Motor neuron (in vitro differentiated cells): Measurements from ENCODE around the gene FOXP1. TPM values are rescaled to one million over a fixed set of nuclear protein-coding genes. Genes with fewer than 3 reads are reported as not detected.
A peak's percentile ranks its signal among the peaks of the same experiment; 100 is the strongest.
"Not testable (repeated sequence)": the region's sequence is repeated elsewhere in the genome, so short reads cannot be mapped to it uniquely, and the experiment has no call there.

Experiments used
- ATAC-seq, 8 experiments: fragments of 200-7000 bp; cut with Tn5 transposase; replicated peaks in 6 of 8; 2 replicates each; pipeline ENCODE4 v1.8.0; 2021; ENCODE audit warnings: mild to moderate bottlenecking in 8 of 8, moderate library complexity in 8 of 8
- H3K27ac ChIP-seq, 2 donors: fragments of 250-450 bp; sonication (Bioruptor Pico); 2 replicates each; pipeline ENCODE4 v1.9.0; 2021; ENCODE audit warnings: antibody characterized with exemption in 2 of 2, mild to moderate bottlenecking in 2 of 2, moderate library complexity in 1 of 2
- H3K4me1 ChIP-seq, 2 donors: fragments of 250-450 bp; sonication (Bioruptor Pico); replicated peaks in 1 of 2; 2 replicates each; pipeline ENCODE4 v1.6.1; 2021; ENCODE audit warnings: antibody characterized with exemption in 2 of 2, mild to moderate bottlenecking in 2 of 2, moderate library complexity in 1 of 2
- H3K4me3 ChIP-seq, 5 donors: fragments of 250-450 bp; sonication (Bioruptor Pico); 2 replicates each; pipeline ENCODE4 v1.9.0; 2021; ENCODE audit warnings: antibody characterized with exemption in 5 of 5, mild to moderate bottlenecking in 5 of 5, moderate library complexity in 4 of 5
- WGBS, 10 experiments: fragments of 450-650 bp; shearing (Covaris generic); methylation state at CpG; one replicate each; pipeline ENCODE4 v1.0.0; 2022; 5-methylcytosine and 5-hydroxymethylcytosine counted together
- in situ Hi-C, 9 experiments: fragments of 400-800 bp; cut with MboI; loops; one replicate each; pipeline ENCODE4 v1.15.0; 2021; ENCODE audit warnings: low sequenced_read_pairs in 9 of 9, low pct_unique_long_range_greater_than_20kb in 2 of 9; ENCODE audit not compliant: unreplicated experiment in 9 of 9
- total RNA-seq, 8 experiments: library from RNA; unstranded; fragments of 300-600 nt; gene quantifications; 2 replicates each; pipeline versions ENCODE4 v1.2.3 to v1.2.4, GENCODE V29; 2022

FOXP1 gene
- total RNA-seq, 8 experiments from 2014 or later: 7.0 to 118 (median 74.5) TPM

GRCh38 chr3:70990185-70990584, 593.3 kb downstream of the FOXP1 start:
- H3K27ac ChIP-seq: no peak overlapping the region
- H3K4me3 ChIP-seq: no peak overlapping the region
- WGBS, 10 experiments: 67 to 100% (median 95%) methylated on average over 1 to 2 of the region's 2 CpGs
- peaks cover 2 to 25% of the 10 kb centered on the region in 2 donors for H3K4me1 ChIP-seq
- in situ Hi-C loops: loop anchor here in 1 of 9 experiments (25.0 kb wide), 1 partner anchor 428 kb away; no protein-coding TSS in a partner anchor
- no peak for ATAC-seq

- H3K27ac ChIP-seq: no peak overlapping the region
- ATAC-seq: peak; percentile 59 to 86 (median 72)
- H3K4me3 ChIP-seq: no peak overlapping the region
- 3 to 85% (median 42%) methylated on average over 1 to 3 of the region's 3 CpGs for WGBS, 10 experiments
- H3K4me1 ChIP-seq: peaks cover 4 to 29% of the 10 kb centered on the region in 2 donors
- in situ Hi-C loops: loop anchor here in 1 of 9 experiments (25.0 kb wide), 1 partner anchor 427 kb away; no protein-coding TSS in a partner anchor
Observed at GRCh38 chr3:70989174-70989573, 594.4 kb downstream of the FOXP1 start.

GRCh38 chr3:70988111-70988510, 595.4 kb downstream of the FOXP1 start:
- no peak overlapping the region for H3K4me3 ChIP-seq
- ATAC-seq: no peak
- 78 to 100% (median 92%) methylated on average over 1 to 4 of the region's 4 CpGs; no CpG with 5 or more reads in 3 of the 10 experiments for WGBS, 10 experiments
- no peak overlapping the region for H3K27ac ChIP-seq
- peaks cover 6 to 34% of the 10 kb centered on the region in 2 donors for H3K4me1 ChIP-seq
- in situ Hi-C loops: loop anchor here in 1 of 9 experiments (25.0 kb wide), 1 partner anchor 426 kb away; no protein-coding TSS in a partner anchor

GRCh38 chr3:70985572-70985971, 598.0 kb downstream of the FOXP1 start:
- WGBS, 10 experiments: 42 to 100% (median 59%) methylated on average over 2 to 4 of the region's 4 CpGs; no CpG with 5 or more reads in 2 of the 10 experiments
- Histone ChIP-seq H3K4me1 (peaks cover 32 to 60% of the 10 kb centered on the region in 2 donors), H3K27ac (no peak overlapping the region), H3K4me3 (no peak overlapping the region)
- no peak for ATAC-seq
- in situ Hi-C loops: loop anchor here in 1 of 9 experiments (25.0 kb wide), 1 partner anchor 423 kb away; no protein-coding TSS in a partner anchor

GRCh38 chr3:70984776-70985482, 598.6 kb downstream of the FOXP1 start:
- in situ Hi-C loops: loop anchor here in 1 of 9 experiments (25.0 kb wide), 1 partner anchor 423 kb away; no protein-coding TSS in a partner anchor

GRCh38 chr3:70982700-70983140, 600.8 kb downstream of the FOXP1 start:
- in situ Hi-C loops: loop anchor here in 1 of 9 experiments (25.0 kb wide), 1 partner anchor 420 kb away; no protein-coding TSS in a partner anchor
- Histone ChIP-seq H3K4me1 (peaks cover 39 to 65% of the 10 kb centered on the region in 2 donors), H3K4me3 (no peak overlapping the region), H3K27ac (peak overlapping the region; percentile 51 to 79)
- peak in 7 of 8 experiments; percentile 57 to 92 (median 91) for ATAC-seq
- WGBS, 10 experiments: 5 to 81% (median 52%) methylated on average over 1 to 6 of the region's 6 CpGs; no CpG with 5 or more reads in 3 of the 10 experiments

More at GRCh38 chr3:70984776-70985482, 598.6 kb downstream of the FOXP1 start:
- H3K4me1 ChIP-seq: peaks cover 36 to 63% of the 10 kb centered on the region in 2 donors
- H3K27ac ChIP-seq: no peak overlapping the region
- peak in 3 of 8 experiments; percentile 56 to 64 (median 62) for ATAC-seq
- 14 to 97% (median 90%) methylated on average over 3 to 8 of the region's 8 CpGs for whole genome bisulfite sequencing, 10 experiments
- no peak overlapping the region for H3K4me3 ChIP-seq

GRCh38 chr3:70982284-70982683, 601.2 kb downstream of the FOXP1 start:
- ATAC-seq: peak in 1 of 8 experiments; percentile 13
- Histone ChIP-seq H3K4me3 (no peak overlapping the region), H3K27ac (peak overlapping the region in 1 of 2 donors; percentile 79), H3K4me1 (peaks cover 39 to 65% of the 10 kb centered on the region in 2 donors)
- 11 to 100% (median 73%) methylated on average over 1 of the region's 1 CpG; no CpG with 5 or more reads in 1 of the 10 experiments for WGBS, 10 experiments
- in situ Hi-C loops: loop anchor here in 1 of 9 experiments (25.0 kb wide), 1 partner anchor 420 kb away; no protein-coding TSS in a partner anchor

GRCh38 chr3:70981231-70981880, 602.2 kb downstream of the FOXP1 start:
- H3K27ac ChIP-seq: no peak overlapping the region
- in situ Hi-C loops: loop anchor here in 1 of 9 experiments (25.0 kb wide), 1 partner anchor 419 kb away; no protein-coding TSS in a partner anchor
- WGBS, 10 experiments: 10 to 100% (median 48%) methylated on average over 1 to 5 of the region's 6 CpGs; no CpG with 5 or more reads in 2 of the 10 experiments
- peaks cover 39 to 58% of the 10 kb centered on the region in 2 donors for H3K4me1 ChIP-seq
- no peak overlapping the region for H3K4me3 ChIP-seq
- ATAC-seq: peak in 5 of 8 experiments; percentile 49 to 72 (median 69)

- Histone ChIP-seq H3K4me3 (no peak overlapping the region), H3K4me1 (peaks cover 39 to 51% of the 10 kb centered on the region in 2 donors), H3K27ac (no peak overlapping the region)
- in situ Hi-C loops: loop anchor here in 1 of 9 experiments (25.0 kb wide), 1 partner anchor 418 kb away; no protein-coding TSS in a partner anchor
- 33 to 100% (median 75%) methylated on average over 1 to 8 of the region's 8 CpGs for WGBS, 10 experiments
- ATAC-seq: no peak
Observed at GRCh38 chr3:70980646-70981170, 602.8 kb downstream of the FOXP1 start.

GRCh38 chr3:70979983-70980645, 603.4 kb downstream of the FOXP1 start:
- H3K4me3 ChIP-seq: no peak overlapping the region
- peaks cover 37 to 45% of the 10 kb centered on the region in 2 donors for H3K4me1 ChIP-seq
- no peak overlapping the region for H3K27ac ChIP-seq
- peak in 1 of 8 experiments; percentile 26 for ATAC-seq
- in situ Hi-C loops: loop anchor here in 1 of 9 experiments (25.0 kb wide), 1 partner anchor 418 kb away; no protein-coding TSS in a partner anchor
- 60 to 96% (median 90%) methylated on average over 2 to 7 of the region's 7 CpGs; no CpG with 5 or more reads in 1 of the 10 experiments for WGBS, 10 experiments

GRCh38 chr3:70977712-70978111, 605.8 kb downstream of the FOXP1 start:
- no peak for ATAC-seq
- in situ Hi-C loops: loop anchor here in 1 of 9 experiments (25.0 kb wide), 1 partner anchor 415 kb away; no protein-coding TSS in a partner anchor
- WGBS, 10 experiments: 80 to 100% (median 100%) methylated on average over 1 to 6 of the region's 13 CpGs; no CpG with 5 or more reads in 1 of the 10 experiments
- peaks cover 29 to 33% of the 10 kb centered on the region in 2 donors for H3K4me1 ChIP-seq
- H3K4me3 ChIP-seq: no peak overlapping the region
- no peak overlapping the region for H3K27ac ChIP-seq

- 84 to 100% (median 100%) methylated on average over 1 to 4 of the region's 5 CpGs; no CpG with 5 or more reads in 3 of the 10 experiments for WGBS, 10 experiments
- H3K4me3 ChIP-seq, H3K27ac ChIP-seq, ATAC-seq: not testable (repeated sequence)
- in situ Hi-C loops: loop anchor here in 1 of 9 experiments (25.0 kb wide), 1 partner anchor 414 kb away; no protein-coding TSS in a partner anchor
- H3K4me1 ChIP-seq: peaks cover 13 to 20% of the 10 kb centered on the region in 2 donors
Observed at GRCh38 chr3:70975981-70976380, 607.5 kb downstream of the FOXP1 start.
